Peyer's patch (tissue), 4 donors: ENCODE results near the gene ZNF784. TPM values are rescaled to one million over a fixed set of nuclear protein-coding genes. Genes with fewer than 3 reads are reported as not detected.

Experiments used
- DNase-seq, 3 donors: peaks; one replicate each; pipeline ENCODE4 v3.0.0-alpha.2; 2017 to 2019
- H3K27ac ChIP-seq, 4 donors: fragments of 200-600 bp; sonication (generic); one replicate each; pipeline ENCODE4 v1.5.1; 2016 to 2019
- H3K27me3 ChIP-seq, 2 donors: fragments of 200-600 bp; sonication (generic); one replicate each; pipeline ENCODE4 v1.5.1; 2019
- H3K36me3 ChIP-seq, 3 donors: fragments of 200-600 bp; sonication (generic); one replicate each; pipeline ENCODE4 v1.5.1; 2016 to 2019
- H3K4me1 ChIP-seq, 4 donors: fragments of 200-600 bp; sonication (generic); one replicate each; pipeline ENCODE4 v1.5.1; 2016 to 2019
- H3K4me3 ChIP-seq, 4 donors: fragments of 200-600 bp; sonication (generic); 1 replicate in 3 of 4; 2 replicates in 1 of 4; pipeline ENCODE4 v1.5.1; 2016 to 2019; ENCODE audit warnings: mild to moderate bottlenecking in 1 of 4
- H3K9me3 ChIP-seq, 4 donors: fragments of 200-600 bp; sonication (generic); one replicate each; pipeline ENCODE4 v1.5.1; 2016 to 2019; ENCODE audit warnings: mild to moderate bottlenecking in 1 of 4
- POLR2A ChIP-seq, 2 donors: fragments of 450-650 bp; IDR thresholded peaks; one replicate each; pipeline ENCODE4 v1.5.1; 2017; ENCODE audit warnings: antibody characterized with exemption in 2 of 2, mild to moderate bottlenecking in 2 of 2, moderate library complexity in 2 of 2
- total RNA-seq, 4 donors: library from RNA; depleted of rRNA; stranded (reverse); fragments of >200 nt; gene quantifications; one replicate each; pipeline ENCODE4 v1.1.0, GENCODE V29; 2016
- TF ChIP-seq, protein P1 (sequence below), 6 experiments: fragments of 450-650 bp in 4 of 6; fragments of 200-600 bp in 2 of 6; sonication (generic) in 1 of 6; IDR thresholded peaks; one replicate each; pipeline ENCODE4 v1.5.1; 2017 to 2019; ENCODE audit warnings: antibody characterized with exemption in 6 of 6, mild to moderate bottlenecking in 3 of 6, moderate library complexity in 1 of 6

Gene ZNF784
- total RNA-seq, 4 donors from 2014 or later: 6.0 to 18.3 (median 12.3) TPM

GRCh38 chr19:55593096-55593772 is 31.1 kb downstream of the ZNF784 start:
- H3K36me3 ChIP-seq: peaks cover 0 to 39% (median 0%) of the 10 kb centered on the region in 3 donors
- no peak overlapping the region for H3K4me3 ChIP-seq
- H3K27me3 ChIP-seq: no peaks in the 10 kb centered on the region
- no peak for TF ChIP-seq POLR2A (IDR thresholded peaks at IDR 0.05)
- TF ChIP-seq, protein P1, sequence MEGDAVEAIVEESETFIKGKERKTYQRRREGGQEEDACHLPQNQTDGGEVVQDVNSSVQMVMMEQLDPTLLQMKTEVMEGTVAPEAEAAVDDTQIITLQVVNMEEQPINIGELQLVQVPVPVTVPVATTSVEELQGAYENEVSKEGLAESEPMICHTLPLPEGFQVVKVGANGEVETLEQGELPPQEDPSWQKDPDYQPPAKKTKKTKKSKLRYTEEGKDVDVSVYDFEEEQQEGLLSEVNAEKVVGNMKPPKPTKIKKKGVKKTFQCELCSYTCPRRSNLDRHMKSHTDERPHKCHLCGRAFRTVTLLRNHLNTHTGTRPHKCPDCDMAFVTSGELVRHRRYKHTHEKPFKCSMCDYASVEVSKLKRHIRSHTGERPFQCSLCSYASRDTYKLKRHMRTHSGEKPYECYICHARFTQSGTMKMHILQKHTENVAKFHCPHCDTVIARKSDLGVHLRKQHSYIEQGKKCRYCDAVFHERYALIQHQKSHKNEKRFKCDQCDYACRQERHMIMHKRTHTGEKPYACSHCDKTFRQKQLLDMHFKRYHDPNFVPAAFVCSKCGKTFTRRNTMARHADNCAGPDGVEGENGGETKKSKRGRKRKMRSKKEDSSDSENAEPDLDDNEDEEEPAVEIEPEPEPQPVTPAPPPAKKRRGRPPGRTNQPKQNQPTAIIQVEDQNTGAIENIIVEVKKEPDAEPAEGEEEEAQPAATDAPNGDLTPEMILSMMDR (IDR thresholded peaks at IDR 0.05): no peak
- H3K27ac ChIP-seq: no peak overlapping the region
- H3K9me3 ChIP-seq: no peaks in the 10 kb centered on the region
- no peak for DNase-seq
- no peaks in the 10 kb centered on the region for H3K4me1 ChIP-seq

GRCh38 chr19:55592391-55593090 is 31.8 kb downstream of the ZNF784 start:
- DNase-seq: no peak
- peaks cover 0 to 4% (median 0%) of the 10 kb centered on the region in 4 donors for H3K4me1 ChIP-seq
- no peaks in the 10 kb centered on the region for H3K27me3 ChIP-seq
- no peak overlapping the region for H3K4me3 ChIP-seq
- H3K36me3 ChIP-seq: peaks cover 0 to 37% (median 0%) of the 10 kb centered on the region in 3 donors
- TF ChIP-seq POLR2A (IDR thresholded peaks at IDR 0.05): no peak
- TF ChIP-seq, protein P1 (IDR thresholded peaks at IDR 0.05): no peak
- H3K9me3 ChIP-seq: no peaks in the 10 kb centered on the region
- H3K27ac ChIP-seq: no peak overlapping the region

- TF ChIP-seq, protein P1 (IDR thresholded peaks at IDR 0.05): no peak
- no peak for TF ChIP-seq POLR2A (IDR thresholded peaks at IDR 0.05)
- Histone ChIP-seq H3K27me3 (no peaks in the 10 kb centered on the region), H3K4me1 (peaks cover 0 to 13% (median 6%) of the 10 kb centered on the region in 4 donors), H3K9me3 (no peaks in the 10 kb centered on the region), H3K36me3 (peaks cover 0 to 27% (median 0%) of the 10 kb centered on the region in 3 donors), H3K4me3 (no peak overlapping the region), H3K27ac (no peak overlapping the region)
- no peak for DNase-seq
These were observed 32.8 kb downstream of the ZNF784 start for GRCh38 chr19:55591555-55591954.

- no peak overlapping the region for H3K27ac ChIP-seq
- H3K4me1 ChIP-seq: peaks cover 0 to 21% (median 12%) of the 10 kb centered on the region in 4 donors
- peaks cover 0 to 18% (median 0%) of the 10 kb centered on the region in 3 donors for H3K36me3 ChIP-seq
- no peaks in the 10 kb centered on the region for H3K9me3 ChIP-seq
- TF ChIP-seq, protein P1 (IDR thresholded peaks at IDR 0.05): no peak
- TF ChIP-seq POLR2A (IDR thresholded peaks at IDR 0.05): no peak
- H3K27me3 ChIP-seq: no peaks in the 10 kb centered on the region
- H3K4me3 ChIP-seq: no peak overlapping the region
- DNase-seq: no peak
These were observed 33.7 kb downstream of the ZNF784 start for GRCh38 chr19:55590617-55591016.

- Histone ChIP-seq H3K36me3 (peaks cover 0 to 13% (median 0%) of the 10 kb centered on the region in 3 donors), H3K4me1 (peaks cover 0 to 24% (median 12%) of the 10 kb centered on the region in 4 donors), H3K9me3 (no peaks in the 10 kb centered on the region), H3K27me3 (no peaks in the 10 kb centered on the region), H3K4me3 (no peak overlapping the region), H3K27ac (no peak overlapping the region)
- no peak for DNase-seq
- TF ChIP-seq, protein P1 (IDR thresholded peaks at IDR 0.05): no peak
- TF ChIP-seq POLR2A (IDR thresholded peaks at IDR 0.05): no peak
These were observed 34.3 kb downstream of the ZNF784 start for GRCh38 chr19:55590109-55590508.
